Epithelial cell of proximal tubule (primary cell): Measurements from ENCODE around the gene ADD1. TPM values are rescaled to one million over a fixed set of nuclear protein-coding genes. Genes with fewer than 3 reads are reported as not detected.

ENCODE experiments used
- DNase-seq: peaks from one replicate; pipeline ENCODE4 v3.0.0-alpha.2; 2011; ENCODE audit warnings: low read depth
- H3K4me3 ChIP-seq: 2 replicates; pipeline ENCODE4 v1.5.1; 2011; ENCODE audit warnings: low read depth, mild to moderate bottlenecking, low read length
- total RNA-seq: library from RNA; depleted of rRNA; stranded (reverse); fragments of >200 nt; gene quantifications from 2 replicates; pipeline ENCODE4 v1.2.3, GENCODE V29; 2015
- TF ChIP-seq, protein P1 (sequence below): conservative IDR thresholded peaks from 2 replicates; pipeline ENCODE4 v1.5.1; 2012; ENCODE audit warnings: low read depth, mild to moderate bottlenecking, low read length

ADD1 gene
- total RNA-seq, 1 donor from 2014 or later: 222 TPM

DNA sequence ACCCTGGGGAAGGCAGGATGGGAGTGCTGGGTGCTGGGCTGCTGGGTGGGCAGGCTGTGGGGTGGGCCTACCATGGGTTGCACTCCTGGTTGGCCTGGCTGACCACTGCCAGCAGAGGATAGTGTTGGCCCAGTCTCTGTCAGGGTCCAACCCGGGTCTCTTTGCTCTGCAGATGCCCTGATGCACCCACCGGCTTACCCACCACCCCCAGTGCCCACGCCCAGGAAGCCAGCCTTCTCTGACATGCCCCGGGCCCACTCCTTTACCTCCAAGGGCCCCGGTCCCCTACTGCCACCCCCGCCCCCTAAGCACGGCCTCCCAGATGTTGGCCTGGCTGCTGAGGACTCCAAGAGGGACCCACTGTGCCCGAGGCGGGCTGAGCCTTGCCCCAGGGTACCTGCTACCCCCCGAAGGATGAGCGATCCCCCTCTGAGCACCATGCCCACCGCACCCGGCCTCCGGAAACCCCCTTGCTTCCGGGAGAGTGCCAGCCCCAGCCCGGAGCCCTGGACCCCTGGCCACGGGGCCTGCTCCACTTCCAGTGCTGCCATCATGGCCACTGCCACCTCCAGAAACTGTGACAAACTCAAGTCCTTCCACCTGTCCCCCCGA lies 14.2 kb upstream of the ADD1 start:
- H3K4me3 ChIP-seq: no peak overlapping the region
- no peak for DNase-seq
- TF ChIP-seq, protein P1, sequence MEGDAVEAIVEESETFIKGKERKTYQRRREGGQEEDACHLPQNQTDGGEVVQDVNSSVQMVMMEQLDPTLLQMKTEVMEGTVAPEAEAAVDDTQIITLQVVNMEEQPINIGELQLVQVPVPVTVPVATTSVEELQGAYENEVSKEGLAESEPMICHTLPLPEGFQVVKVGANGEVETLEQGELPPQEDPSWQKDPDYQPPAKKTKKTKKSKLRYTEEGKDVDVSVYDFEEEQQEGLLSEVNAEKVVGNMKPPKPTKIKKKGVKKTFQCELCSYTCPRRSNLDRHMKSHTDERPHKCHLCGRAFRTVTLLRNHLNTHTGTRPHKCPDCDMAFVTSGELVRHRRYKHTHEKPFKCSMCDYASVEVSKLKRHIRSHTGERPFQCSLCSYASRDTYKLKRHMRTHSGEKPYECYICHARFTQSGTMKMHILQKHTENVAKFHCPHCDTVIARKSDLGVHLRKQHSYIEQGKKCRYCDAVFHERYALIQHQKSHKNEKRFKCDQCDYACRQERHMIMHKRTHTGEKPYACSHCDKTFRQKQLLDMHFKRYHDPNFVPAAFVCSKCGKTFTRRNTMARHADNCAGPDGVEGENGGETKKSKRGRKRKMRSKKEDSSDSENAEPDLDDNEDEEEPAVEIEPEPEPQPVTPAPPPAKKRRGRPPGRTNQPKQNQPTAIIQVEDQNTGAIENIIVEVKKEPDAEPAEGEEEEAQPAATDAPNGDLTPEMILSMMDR: no peak

DNA sequence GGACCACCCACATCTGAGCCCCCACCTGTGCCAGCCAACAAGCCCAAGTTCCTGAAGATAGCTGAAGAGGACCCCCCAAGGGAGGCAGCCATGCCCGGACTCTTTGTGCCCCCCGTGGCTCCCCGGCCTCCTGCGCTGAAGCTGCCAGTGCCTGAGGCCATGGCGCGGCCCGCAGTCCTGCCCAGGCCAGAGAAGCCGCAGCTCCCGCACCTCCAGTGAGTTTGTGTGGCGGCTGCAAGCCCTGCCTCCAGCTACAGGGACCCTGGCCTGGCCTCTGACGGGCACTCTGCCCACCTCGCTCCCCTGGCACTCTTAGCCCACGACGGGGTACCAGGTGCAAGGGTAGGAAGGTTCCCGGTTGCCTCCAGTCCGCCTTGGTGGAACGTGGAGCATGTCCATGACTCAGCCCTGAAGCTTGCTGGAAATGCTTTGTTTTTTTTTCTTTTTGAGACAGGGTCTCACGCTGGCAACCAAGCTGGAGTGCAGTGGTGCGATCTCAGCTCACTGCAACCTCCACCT lies 13.7 kb upstream of the ADD1 start:
- no peak for DNase-seq
- no peak overlapping the region for H3K4me3 ChIP-seq
- TF ChIP-seq, protein P1: no peak

DNA sequence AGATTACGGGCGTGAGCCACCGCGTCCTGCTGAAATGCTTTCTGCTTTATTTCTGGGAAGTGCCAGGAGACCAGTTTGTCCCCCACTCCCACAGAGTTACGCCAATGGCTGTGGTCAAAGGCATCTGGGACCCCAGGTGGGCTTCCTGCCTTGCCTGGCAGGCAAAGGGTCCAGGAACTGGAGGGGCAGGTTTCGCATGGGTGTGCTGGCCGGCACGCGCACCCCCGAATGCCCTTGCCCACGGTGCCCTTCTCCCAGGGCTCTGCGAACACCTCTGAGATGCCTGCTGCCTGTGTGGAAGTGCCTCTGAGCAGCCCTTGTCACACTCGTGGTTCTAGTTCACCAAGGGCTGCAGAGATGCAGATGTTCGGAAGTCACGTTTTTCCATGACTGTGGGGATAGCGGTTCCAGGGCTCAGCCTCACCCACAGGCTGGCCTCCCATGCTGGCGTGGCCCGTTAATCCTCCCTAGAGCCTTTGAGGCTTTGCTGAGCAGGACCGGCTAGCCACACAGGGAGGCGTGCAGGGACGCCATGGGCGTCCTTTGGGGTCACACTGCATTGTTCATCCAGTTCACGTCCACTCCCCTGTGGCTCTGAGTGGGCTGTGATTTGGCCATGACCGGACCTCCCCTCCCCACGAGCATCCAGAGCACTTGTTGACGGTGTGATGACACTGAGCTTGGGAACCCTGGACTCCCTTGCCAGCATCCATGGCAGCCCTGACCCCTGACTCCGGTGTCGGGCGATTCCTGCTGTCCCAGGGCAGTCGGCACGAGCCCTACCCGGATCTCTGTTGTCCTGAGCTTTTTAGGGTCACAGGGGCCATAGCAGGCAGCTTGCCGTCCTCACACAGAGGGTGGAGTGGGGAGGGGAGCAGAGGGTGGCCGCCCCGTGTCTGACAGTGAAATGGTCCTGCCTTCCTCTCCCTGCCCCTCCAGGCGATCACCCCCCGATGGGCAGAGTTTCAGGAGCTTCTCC lies 12.7 kb upstream of the ADD1 start:
- H3K4me3 ChIP-seq: no peak overlapping the region
- TF ChIP-seq, protein P1: no peak
- no peak for DNase-seq

DNA sequence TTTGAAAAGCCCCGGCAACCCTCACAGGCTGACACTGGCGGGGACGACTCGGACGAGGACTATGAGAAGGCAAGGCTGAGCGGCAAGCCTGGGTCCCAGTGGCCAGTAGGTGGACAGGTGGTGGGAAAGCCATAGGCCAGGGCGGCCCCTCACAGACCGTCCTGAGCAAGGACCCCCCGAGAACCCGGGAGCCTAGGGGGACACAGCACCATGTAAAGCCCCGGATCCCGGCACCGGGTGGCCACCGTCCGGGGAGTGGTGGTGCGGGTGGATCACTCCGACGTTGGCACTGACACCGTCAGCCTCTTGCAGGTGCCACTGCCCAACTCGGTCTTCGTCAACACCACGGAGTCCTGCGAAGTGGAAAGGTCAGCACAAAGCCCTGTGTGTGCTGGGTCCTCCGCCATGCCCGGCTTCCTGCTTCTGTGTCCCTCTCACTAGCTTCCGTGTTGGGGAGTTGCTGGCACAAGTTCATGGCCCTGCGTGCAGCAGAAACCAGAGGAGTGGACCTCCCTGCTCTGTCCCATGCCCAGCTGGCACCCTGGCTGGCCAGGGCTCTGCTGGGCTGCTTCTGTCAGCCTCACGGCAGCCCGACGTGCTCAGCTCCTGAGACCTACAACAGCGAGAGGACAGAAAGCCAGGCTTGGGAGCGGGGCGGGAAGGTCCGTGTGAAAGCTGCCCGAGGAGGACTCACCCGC lies 11.9 kb upstream of the ADD1 start:
- no peak for DNase-seq
- H3K4me3 ChIP-seq: no peak overlapping the region
- TF ChIP-seq, protein P1: no peak

DNA sequence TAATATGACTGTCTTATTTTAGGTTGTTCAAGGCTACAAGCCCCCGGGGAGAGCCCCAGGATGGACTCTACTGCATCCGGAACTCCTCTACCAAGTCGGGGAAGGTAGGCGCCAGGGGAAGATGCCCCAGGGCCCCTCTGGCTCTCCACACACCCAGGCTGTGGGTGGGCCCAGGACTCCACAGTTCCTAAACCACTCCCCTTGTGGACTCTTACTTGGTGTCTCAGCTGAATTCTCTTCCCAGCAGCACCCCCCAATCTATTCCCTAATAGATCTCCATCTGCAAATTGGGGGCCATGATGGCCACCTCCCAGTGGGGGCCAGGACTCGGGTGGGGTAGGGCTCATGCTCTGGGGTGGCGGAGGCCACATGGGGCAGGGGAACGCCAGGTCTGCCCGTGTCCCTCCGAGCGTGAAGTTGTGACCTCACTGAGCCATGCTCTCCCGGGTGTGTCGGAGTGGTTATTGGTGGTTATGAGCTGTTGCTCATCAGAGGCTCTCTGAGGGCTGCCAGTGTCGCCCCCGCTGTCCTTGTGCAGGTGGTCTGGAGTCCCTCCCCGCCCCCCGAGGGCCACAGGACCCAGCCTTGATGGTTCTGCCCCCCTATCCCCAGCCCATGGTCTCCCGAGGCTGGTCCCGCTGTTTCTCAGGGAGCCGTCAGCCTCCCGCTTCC lies 11.2 kb upstream of the ADD1 start:
- no peak for DNase-seq
- TF ChIP-seq, protein P1: no peak
- no peak overlapping the region for H3K4me3 ChIP-seq

DNA sequence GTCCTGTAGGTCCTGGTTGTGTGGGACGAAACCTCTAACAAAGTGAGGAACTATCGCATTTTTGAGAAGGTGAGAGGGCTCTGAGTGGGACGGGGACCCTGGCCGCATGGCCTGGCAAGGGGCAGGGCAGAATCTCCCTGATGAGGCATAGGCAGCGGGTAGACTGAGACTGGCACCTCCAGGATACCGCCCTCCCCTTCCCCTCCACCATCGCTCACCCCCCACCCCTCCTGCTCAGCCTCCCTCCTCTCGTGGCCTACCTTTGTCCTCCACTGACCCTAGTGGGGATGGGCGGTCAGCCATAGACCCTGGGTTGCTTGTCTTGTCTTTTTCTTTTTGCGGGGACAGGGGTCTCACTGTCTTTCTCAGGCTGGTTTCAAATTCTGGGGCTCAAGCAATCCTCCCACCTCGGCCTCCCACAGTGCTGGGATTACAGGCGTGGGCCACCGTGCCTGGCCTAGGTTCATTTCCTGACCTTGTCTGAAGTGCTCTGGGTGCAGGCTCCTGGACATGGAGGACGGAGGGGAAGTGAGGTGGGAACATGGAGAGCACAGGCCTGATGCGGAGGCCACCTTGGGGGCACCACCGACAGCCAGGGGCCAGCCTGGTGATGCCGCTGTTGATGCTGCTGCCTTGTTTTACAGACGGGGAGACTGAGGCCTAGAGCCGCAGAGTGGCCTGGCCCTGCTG lies 10.5 kb upstream of the ADD1 start:
- DNase-seq: no peak
- no peak overlapping the region for H3K4me3 ChIP-seq
- TF ChIP-seq, protein P1: no peak
